GM12874 (cell line): Measurements from ENCODE around the gene CD44.

Experiments
- TF ChIP-seq, protein P1 (sequence below): IDR thresholded peaks from 2 replicates; pipeline ENCODE4 v1.5.1; 2011; ENCODE audit warnings: low read depth, mild to moderate bottlenecking, control low read depth, low read length, moderate library complexity; ENCODE audit not compliant: insufficient read depth

CD44 gene

GRCh38 chr11:35233518-35233917 lies 94.5 kb downstream of the CD44 start:
- TF ChIP-seq, protein P1, sequence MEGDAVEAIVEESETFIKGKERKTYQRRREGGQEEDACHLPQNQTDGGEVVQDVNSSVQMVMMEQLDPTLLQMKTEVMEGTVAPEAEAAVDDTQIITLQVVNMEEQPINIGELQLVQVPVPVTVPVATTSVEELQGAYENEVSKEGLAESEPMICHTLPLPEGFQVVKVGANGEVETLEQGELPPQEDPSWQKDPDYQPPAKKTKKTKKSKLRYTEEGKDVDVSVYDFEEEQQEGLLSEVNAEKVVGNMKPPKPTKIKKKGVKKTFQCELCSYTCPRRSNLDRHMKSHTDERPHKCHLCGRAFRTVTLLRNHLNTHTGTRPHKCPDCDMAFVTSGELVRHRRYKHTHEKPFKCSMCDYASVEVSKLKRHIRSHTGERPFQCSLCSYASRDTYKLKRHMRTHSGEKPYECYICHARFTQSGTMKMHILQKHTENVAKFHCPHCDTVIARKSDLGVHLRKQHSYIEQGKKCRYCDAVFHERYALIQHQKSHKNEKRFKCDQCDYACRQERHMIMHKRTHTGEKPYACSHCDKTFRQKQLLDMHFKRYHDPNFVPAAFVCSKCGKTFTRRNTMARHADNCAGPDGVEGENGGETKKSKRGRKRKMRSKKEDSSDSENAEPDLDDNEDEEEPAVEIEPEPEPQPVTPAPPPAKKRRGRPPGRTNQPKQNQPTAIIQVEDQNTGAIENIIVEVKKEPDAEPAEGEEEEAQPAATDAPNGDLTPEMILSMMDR, result no peak

GRCh38 chr11:35234460-35235156 lies 95.6 kb downstream of the CD44 start:
- TF ChIP-seq, protein P1, result no peak

GRCh38 chr11:35235157-35235468 lies 96.1 kb downstream of the CD44 start:
- TF ChIP-seq, protein P1, result no peak

DNA sequence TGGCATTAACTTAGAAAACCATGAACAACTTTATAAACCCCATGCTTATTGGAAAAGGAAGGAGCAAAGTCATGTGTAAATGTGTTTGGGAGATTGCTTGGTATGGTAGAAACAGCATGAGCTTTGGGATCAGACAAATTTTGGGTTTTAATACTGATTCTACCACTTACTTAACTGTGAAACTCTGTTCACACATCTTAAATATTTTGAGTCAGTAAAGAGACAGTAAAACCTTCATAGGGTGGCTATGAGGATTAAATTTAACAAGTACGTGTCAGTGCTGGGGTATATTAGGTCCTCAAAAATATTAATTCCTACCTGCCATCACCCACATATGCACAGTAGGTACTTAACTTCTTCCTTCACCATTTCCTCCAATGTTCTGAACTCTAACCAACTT lies 96.5 kb downstream of the CD44 start:
- TF ChIP-seq, protein P1, result no peak

DNA sequence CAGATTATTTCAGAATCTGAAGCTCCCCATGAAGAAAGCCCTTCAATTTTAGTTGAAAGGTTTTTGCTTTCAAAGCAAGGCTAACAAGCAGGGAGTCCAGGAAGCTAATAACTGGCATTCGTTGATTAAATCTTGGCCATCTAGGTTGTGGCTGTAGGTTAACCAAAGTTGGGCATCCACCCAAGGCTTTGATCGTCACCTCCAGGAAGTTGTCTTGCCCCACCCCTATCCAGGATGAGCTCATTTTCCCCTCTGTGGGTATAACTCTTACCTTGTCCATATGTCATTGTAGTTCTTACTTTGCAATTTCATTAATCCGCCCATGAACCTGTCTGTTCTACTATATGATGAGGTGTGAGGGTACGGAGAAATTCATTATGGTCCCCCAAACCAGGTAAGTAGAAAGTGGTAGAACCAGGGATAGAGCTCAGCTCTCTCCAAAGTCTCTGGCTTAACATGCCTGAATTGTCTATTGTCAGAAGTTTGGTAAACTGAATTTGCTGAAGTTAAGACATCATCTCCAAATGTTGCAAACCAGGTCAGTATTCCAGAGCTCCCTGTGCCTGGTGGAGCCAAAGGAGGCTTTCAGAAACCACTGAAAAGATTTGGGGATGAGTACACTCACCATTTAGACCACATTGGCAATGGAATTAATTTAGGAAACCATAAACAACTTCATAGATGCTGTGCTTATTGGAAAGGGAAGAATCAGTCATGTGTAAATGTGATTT lies 97.1 kb downstream of the CD44 start:
- TF ChIP-seq, protein P1, result no peak

- TF ChIP-seq, protein P1, result no peak
Observed at GRCh38 chr11:35236667-35237003, 97.7 kb downstream of the CD44 start.

GRCh38 chr11:35237351-35237750 lies 98.4 kb downstream of the CD44 start:
- TF ChIP-seq, protein P1, result no peak
